NCI-H1930 (cell line): ENCODE data around the gene TAPT1.

Source experiments
- DNase-seq, 2 experiments: peaks; one replicate each; lab custom pipeline; 2025; lab: John Stamatoyannopoulos, UW

TAPT1 gene

DNA sequence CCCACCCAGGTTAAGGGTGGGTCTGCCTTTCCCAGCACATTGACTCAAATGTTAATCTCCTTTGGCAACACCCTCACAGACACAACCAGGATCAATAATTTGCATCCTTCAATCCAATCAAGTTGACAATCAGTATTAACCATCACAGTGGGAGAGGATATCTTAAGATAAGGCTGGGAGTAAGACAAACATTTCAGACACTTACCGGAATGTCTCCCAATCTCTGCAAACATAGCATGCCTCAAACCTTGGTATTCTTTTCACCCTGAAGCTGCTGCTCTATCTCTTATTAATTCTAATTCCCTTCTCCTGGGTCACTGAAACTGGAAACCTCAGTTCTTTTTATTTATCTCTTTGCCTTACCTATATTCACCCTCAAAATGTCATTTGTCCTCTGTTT lies 19.0 kb upstream of the TAPT1 start:
- DNase-seq, result no peak

DNA sequence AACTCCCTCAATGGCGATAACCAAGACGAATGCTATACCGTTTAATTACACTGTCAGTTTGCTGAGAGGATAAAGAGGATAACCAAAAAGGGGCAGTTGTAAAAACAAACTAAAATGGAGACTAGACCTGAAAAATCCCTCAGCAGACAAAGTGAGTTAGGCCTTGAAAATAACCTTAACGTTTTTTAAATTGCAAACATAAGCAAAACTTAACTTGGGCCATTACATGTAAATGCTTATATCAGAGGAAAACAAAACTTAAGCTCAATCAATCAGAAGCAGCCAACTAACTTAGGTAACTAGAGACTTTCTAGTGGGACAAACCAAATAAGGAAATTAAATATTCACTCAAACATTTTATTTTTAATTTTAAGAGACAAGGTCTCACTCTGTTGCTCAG lies 17.0 kb upstream of the TAPT1 start:
- DNase-seq, result no peak

- no peak for DNase-seq
Measured at GRCh38 chr4:16240300-16240699, 14.0 kb upstream of the TAPT1 start.

- DNase-seq, result no peak
Measured at GRCh38 chr4:16239086-16239485, 12.8 kb upstream of the TAPT1 start.

GRCh38 chr4:16238327-16238726 lies 12.1 kb upstream of the TAPT1 start:
- DNase-seq, result no peak

GRCh38 chr4:16237715-16238114 lies 11.4 kb upstream of the TAPT1 start:
- DNase-seq, result no peak

DNA sequence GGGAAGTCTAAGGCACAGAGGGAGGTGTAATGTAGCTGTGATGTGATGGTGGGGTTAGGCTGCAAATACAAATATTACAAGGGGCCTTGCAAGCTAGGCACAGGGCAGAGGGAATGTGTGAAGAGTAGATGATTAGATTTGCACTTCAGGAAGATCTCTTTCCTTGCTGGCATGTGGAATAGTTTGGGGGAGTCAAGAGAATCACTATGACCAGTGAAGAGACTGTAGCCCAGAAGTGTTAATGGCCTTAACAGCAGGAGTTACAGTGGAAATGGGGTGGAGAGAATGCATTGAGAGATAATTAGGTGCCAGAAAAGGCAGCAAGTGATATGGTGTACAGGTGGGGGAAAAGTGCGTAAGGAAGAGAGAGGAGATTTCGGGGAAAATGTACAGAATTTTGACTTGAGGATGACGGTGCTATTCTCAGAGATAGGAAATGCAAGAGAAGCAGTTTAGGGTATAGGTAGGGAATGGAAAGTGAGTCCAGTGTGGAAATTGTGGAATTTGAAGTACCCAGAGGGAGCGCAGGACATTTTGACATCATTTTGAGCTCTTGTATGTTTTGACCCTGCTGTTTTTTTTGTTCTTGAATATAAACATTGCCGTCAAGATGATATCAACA lies 10.2 kb upstream of the TAPT1 start:
- no peak for DNase-seq

DNA sequence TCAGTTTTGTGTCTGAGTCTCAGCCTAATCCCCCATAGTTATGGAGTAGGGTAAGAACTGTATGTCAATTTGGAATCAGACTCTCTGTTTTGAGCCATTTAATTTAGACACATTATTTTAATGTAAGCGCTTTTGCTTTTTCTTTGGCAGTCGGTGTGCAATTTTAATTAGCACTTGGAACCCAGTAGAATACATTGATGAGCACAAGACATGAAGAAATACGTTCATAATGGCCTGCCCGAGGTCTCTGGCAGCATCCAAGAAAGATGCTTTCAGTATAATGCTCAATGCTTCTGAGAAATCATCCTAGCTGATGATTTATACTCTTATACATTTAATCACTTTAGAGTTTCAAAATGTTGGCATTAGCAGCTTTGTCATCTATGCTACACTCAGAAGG lies 8.9 kb upstream of the TAPT1 start:
- no peak for DNase-seq

DNA sequence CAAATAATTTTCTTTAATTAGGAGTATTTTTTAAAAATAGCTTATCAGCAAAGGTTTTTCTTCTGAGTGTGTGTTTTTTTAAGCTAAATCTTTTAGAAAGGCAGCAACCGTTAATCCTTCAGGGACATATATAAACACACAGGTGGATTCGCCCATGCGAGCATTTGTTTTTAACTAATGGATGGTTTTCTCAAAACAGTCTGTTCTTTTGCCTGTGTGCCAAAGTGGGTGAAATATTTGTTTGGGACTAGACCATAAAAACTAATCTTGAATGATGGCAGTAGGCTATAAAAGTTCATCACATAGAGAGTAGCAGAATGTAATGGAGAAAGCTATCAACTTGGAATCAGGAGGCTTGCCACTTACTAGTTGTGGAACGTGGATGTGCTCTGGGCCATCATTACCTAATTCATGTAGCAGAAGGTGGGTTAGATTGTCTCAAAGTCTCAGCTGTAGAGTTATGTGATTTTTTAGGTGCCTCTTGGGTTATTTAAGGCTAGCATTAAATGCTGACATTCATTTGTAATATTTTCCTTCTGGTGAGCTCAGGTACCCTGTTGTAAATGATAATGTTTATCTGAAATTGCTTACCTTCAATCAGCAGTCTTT lies 7.4 kb upstream of the TAPT1 start:
- DNase-seq, result no peak

DNA sequence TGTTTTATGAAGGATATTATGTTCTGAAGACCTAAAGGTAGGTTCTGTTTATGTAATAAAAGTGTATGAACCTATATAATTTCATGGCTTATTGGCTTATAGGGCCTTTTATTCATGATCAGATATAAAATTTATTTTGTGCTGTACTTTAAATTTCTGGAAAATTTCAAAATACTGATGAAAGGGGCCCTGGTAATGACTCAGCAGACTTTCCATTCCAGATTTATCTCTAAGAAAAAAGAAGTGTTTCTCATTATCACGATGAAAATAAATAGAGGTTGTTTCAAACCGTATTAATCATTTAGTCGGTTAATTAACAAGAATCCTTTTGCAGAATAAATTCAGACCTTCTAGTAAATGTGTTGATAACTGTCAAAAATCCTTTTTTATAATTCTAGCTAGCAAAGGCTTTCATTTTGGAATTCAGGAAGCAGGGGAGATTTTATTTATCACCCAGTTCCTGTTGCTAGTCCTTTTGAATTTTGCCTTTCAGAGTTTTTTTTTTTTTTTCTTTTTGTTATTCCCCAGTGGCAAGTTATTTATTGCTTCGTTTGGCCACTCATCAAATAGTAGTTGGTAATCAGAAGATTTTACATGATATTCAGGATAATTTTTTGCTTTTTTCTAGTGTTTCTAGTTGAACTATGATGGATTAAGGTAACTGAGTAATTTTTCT lies 5.4 kb upstream of the TAPT1 start:
- DNase-seq, result no peak

DNA sequence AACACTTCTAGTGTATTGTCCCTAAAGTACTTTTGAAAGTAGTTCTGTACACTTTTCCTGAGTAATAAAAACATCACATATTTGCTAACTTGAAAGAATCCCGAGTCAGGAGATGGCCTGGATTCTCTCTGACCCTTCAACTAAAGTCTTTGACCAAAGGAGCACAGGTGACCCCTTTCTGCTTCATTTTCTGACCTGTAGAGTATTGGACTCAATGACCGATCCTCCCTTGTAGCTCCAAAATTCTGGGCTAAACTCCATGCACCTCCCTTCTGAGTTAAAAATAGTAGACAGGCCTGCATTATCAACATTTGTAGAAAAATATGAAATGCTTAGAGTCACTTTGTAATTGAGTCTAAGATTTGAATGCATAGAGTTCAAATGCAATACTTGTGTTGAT lies 4.0 kb upstream of the TAPT1 start:
- DNase-seq, result no peak

- no peak for DNase-seq
Measured at GRCh38 chr4:16229604-16230003, 3.3 kb upstream of the TAPT1 start.

- DNase-seq, result no peak
Measured at GRCh38 chr4:16227462-16227868, 1.2 kb upstream of the TAPT1 start.

GRCh38 chr4:16226816-16227461 lies 668 bp upstream of the TAPT1 start:
- DNase-seq, result no peak

GRCh38 chr4:16225167-16225862 lies 956 bp downstream of the TAPT1 start:
- DNase-seq, result no peak

- DNase-seq, result no peak
Measured at GRCh38 chr4:16224264-16225166, 1.8 kb downstream of the TAPT1 start.

GRCh38 chr4:16222957-16223527 lies 3.2 kb downstream of the TAPT1 start:
- no peak for DNase-seq

GRCh38 chr4:16218950-16219349 lies 7.3 kb downstream of the TAPT1 start:
- DNase-seq, result no peak

- DNase-seq, result no peak
Measured at GRCh38 chr4:16217300-16218051, 8.8 kb downstream of the TAPT1 start.

- DNase-seq, result no peak
Measured at GRCh38 chr4:16213121-16213520, 13.2 kb downstream of the TAPT1 start.
